ENCODE data around the gene RABEP1.

DNA sequence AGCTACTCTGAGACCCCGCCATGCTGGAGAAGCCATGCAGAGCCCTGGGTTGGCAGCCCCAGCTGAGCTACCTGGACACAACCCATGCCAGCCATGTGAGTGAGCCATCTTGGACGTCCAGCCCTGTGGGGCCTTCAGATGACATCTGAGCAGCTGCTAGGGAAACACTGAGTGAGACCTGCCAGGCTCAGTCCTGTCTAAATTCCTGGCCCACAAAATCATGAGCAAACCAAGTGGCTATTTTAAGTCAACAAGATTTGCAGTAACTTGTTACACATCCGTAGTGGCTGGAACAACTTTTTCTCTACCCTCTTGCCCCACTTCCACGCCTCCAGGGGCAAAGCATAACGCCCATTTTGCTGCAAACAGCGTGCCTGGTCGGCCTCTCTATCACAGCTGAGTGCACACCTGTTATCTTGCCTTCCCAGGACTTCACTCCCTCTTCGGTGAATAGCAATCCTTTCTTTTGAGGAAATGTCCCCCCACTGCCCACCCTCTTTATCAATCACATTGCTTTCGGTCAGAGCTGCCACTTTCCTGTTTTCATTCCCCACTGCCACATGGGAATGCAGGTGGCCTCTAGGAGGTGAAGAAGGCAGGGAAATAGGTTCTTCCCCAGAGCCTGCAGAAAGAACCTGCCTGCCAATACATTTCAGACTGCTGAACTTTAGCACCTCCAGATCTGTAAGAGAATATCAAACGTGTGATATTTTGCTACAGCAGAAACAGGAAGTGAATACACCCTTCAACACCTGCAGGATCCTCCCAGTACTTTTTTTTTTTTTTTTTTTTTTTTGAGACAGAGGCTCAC, 40.0 kb upstream of the RABEP1 start:
- no peak for TF ChIP-seq CTCF (IDR thresholded peaks at IDR 0.05)
- no peak for TF ChIP-seq POLR2A (IDR thresholded peaks at IDR 0.05)
- TF ChIP-seq POLR2AphosphoS5 (IDR thresholded peaks at IDR 0.05), result no peak

All from prostate gland (tissue), 2 donors.